PC-9 (cell line): ENCODE results near the gene UBN1. TPM values are rescaled to one million over a fixed set of nuclear protein-coding genes. Genes with fewer than 3 reads are reported as not detected.
"Not testable (repeated sequence)": the region's sequence is repeated elsewhere in the genome, so short reads cannot be mapped to it uniquely, and the experiment has no call there.

Experiments
- BruUV-seq: library from RNA; stranded (reverse); fragments of 400-500 nt; replicated peaks from 2 replicates; lab custom pipeline; 2021; lab: Mats Ljungman, UMichigan
- CTCF ChIA-PET: fragments of 300-600 bp; sonication (Branson Sonifier 250); formaldehyde crosslinking; loops from one replicate; lab custom pipeline; 2022; ENCODE audit warnings: antibody characterized with exemption; lab: Charles Lee
- POLR2A ChIA-PET: fragments of 300-600 bp; sonication (Branson Sonifier 250); formaldehyde crosslinking; loops from one replicate; lab custom pipeline; 2022; ENCODE audit warnings: antibody characterized with exemption; ENCODE audit not compliant: unreplicated experiment; lab: Charles Lee
- DNase-seq, 2 experiments: peaks; one replicate each; pipeline versions ENCODE4 v3.0.0 to v3.0.0-alpha.2; 2015 to 2022; ENCODE audit warnings: mixed read lengths in 1 of 2
- H2AFZ ChIP-seq: fragments of 200-600 bp; sonication (generic); 2 replicates; pipeline ENCODE4 v1.8.1; 2017; ENCODE audit warnings: antibody characterized with exemption
- H3F3A ChIP-seq: fragments of 200-600 bp; sonication (generic); 2 replicates; pipeline ENCODE4 v1.8.1; 2017; ENCODE audit warnings: antibody characterized with exemption, mild to moderate bottlenecking, low read depth; ENCODE audit not compliant: insufficient read depth
- H3K27ac ChIP-seq: fragments of 200-600 bp; sonication (generic); 2 replicates; pipeline ENCODE4 v1.6.1; 2016; ENCODE audit warnings: mixed run types
- H3K27me3 ChIP-seq: fragments of 200-600 bp; sonication (generic); 2 replicates; pipeline ENCODE4 v1.6.1; 2016; ENCODE audit warnings: low read depth, mixed run types; ENCODE audit not compliant: insufficient read depth
- H3K36me3 ChIP-seq: fragments of 200-600 bp; sonication (generic); 2 replicates; pipeline ENCODE4 v1.6.1; 2016; ENCODE audit warnings: low read depth, mixed run types
- H3K4me1 ChIP-seq: fragments of 200-600 bp; sonication (generic); replicated peaks from 2 replicates; pipeline ENCODE4 v1.6.1; 2016; ENCODE audit warnings: mixed run types; ENCODE audit not compliant: insufficient read depth
- H3K4me2 ChIP-seq: fragments of 200-600 bp; sonication (generic); 2 replicates; pipeline ENCODE4 v1.6.1; 2017; ENCODE audit warnings: mixed run types
- H3K4me3 ChIP-seq: fragments of 200-600 bp; sonication (generic); 2 replicates; pipeline ENCODE4 v1.6.1; 2016; ENCODE audit warnings: mixed run types
- H3K79me2 ChIP-seq: fragments of 200-600 bp; sonication (generic); 2 replicates; pipeline ENCODE4 v1.6.1; 2017; ENCODE audit warnings: low read depth, mixed run types
- H3K9me2 ChIP-seq: fragments of 200-600 bp; sonication (generic); 2 replicates; pipeline ENCODE4 v1.8.1; 2017; ENCODE audit warnings: mild to moderate bottlenecking; ENCODE audit not compliant: insufficient read depth
- H3K9me3 ChIP-seq: fragments of 200-600 bp; sonication (generic); 2 replicates; pipeline ENCODE4 v1.8.1; 2016; ENCODE audit warnings: low read depth; ENCODE audit not compliant: insufficient read depth
- H4K20me1 ChIP-seq: fragments of 200-600 bp; sonication (generic); 2 replicates; pipeline ENCODE4 v1.8.1; 2017; ENCODE audit not compliant: insufficient read depth
- EZH2 ChIP-seq: fragments of 200-600 bp; sonication (generic); IDR thresholded peaks from 2 replicates; pipeline ENCODE4 v1.8.0; 2017; ENCODE audit warnings: antibody characterized with exemption, low read depth
- intact Hi-C: fragments of 100-400 bp; cut with micrococcal nuclease; formaldehyde crosslinking; loops from one replicate; pipeline ENCODE4 v1.10.0; 2022; ENCODE audit not compliant: unreplicated experiment
- total RNA-seq: library from RNA; stranded (reverse); gene quantifications from 2 replicates; pipeline ENCODE4 v1.2.3, GENCODE V29; 2021
- TF ChIP-seq, protein P1 (sequence below): fragments of 200-600 bp; sonication (generic); conservative IDR thresholded peaks from 2 replicates; pipeline ENCODE4 v1.6.1; 2017; ENCODE audit warnings: mixed run types, antibody characterized with exemption, mild to moderate bottlenecking, moderate library complexity

UBN1 gene
- total RNA-seq, 1 experiment from 2014 or later = 44.1 TPM

DNA sequence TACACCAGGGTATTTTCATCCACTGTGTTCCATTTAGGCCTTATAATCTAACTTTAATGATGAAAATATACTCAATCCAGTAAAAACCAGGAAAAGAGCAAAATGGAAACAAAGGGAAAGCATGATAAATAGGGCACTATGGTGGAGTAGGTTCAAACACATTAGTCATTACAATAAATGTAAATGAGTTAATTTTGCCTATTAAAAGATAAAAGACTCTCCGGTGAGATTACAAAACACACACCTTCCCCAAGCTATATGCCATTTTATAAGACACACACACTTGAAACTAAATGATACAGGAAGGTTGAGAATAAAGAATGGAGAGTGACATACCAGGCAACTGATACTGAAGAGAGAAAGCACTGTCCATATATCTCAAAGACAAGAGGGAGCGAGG, 79.6 kb downstream of the UBN1 start:
- no peak for TF ChIP-seq EZH2
- TF ChIP-seq, protein P1, sequence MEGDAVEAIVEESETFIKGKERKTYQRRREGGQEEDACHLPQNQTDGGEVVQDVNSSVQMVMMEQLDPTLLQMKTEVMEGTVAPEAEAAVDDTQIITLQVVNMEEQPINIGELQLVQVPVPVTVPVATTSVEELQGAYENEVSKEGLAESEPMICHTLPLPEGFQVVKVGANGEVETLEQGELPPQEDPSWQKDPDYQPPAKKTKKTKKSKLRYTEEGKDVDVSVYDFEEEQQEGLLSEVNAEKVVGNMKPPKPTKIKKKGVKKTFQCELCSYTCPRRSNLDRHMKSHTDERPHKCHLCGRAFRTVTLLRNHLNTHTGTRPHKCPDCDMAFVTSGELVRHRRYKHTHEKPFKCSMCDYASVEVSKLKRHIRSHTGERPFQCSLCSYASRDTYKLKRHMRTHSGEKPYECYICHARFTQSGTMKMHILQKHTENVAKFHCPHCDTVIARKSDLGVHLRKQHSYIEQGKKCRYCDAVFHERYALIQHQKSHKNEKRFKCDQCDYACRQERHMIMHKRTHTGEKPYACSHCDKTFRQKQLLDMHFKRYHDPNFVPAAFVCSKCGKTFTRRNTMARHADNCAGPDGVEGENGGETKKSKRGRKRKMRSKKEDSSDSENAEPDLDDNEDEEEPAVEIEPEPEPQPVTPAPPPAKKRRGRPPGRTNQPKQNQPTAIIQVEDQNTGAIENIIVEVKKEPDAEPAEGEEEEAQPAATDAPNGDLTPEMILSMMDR = no peak
- Histone ChIP-seq H3K4me2 (no peak overlapping the region), H3K36me3 (peaks cover 39% of the 10 kb centered on the region), H3K27ac (no peak overlapping the region), H3K4me1 (peaks cover 32% of the 10 kb centered on the region), H3F3A (peaks cover 40% of the 10 kb centered on the region), H2AFZ (no peak overlapping the region), H3K9me3 (peaks cover 17% of the 10 kb centered on the region), H4K20me1 (no peaks in the 10 kb centered on the region), H3K27me3 (no peaks in the 10 kb centered on the region), H3K9me2 (no peaks in the 10 kb centered on the region), H3K4me3 (no peak overlapping the region), H3K79me2 (peaks cover 81% of the 10 kb centered on the region)
- no peak for DNase-seq
- CTCF ChIA-PET = no interaction called here
- POLR2A ChIA-PET = interaction anchor here (0.6 kb wide), 2 partner anchors 14 to 29 kb away, joined by 3 read pairs; no protein-coding TSS in a partner anchor
- BruUV-seq = no TSS peak
- intact Hi-C loops = no loop called here

DNA sequence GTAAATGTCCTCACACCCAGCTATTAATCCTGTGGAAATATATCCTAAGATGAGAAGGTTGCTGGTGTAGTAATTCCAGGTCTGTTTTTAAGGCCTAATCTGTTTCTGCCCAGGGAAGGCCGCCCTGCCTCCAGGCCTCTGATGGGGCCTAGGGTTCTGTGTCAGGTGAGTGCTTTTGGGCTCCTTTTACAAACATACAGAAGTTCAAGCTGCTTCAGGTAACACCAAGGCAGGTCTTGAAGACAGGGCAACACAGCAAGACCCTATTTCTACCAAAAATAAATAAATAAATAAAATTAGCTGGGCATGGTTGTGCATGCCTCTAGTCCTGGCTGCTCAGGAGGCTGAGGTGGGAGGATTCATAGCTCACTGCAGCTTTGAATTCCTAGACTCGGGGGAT, 80.4 kb downstream of the UBN1 start:
- no peak overlapping the region for H3K4me3 ChIP-seq
- intact Hi-C loops = no loop called here
- POLR2A ChIA-PET = interaction anchor here (0.6 kb wide), 1 partner anchor 28 kb away, joined by 3 read pairs; no protein-coding TSS in a partner anchor
- TF ChIP-seq EZH2 = no peak
- TF ChIP-seq, protein P1 = no peak
- H3K9me3 ChIP-seq = peaks cover 17% of the 10 kb centered on the region
- CTCF ChIA-PET = no interaction called here
- peaks cover 40% of the 10 kb centered on the region for H3F3A ChIP-seq
- peaks cover 32% of the 10 kb centered on the region for H3K4me1 ChIP-seq
- H3K27ac ChIP-seq = no peak overlapping the region
- no peak for DNase-seq
- H3K9me2 ChIP-seq = no peaks in the 10 kb centered on the region
- peaks cover 2% of the 10 kb centered on the region for H4K20me1 ChIP-seq
- H3K79me2 ChIP-seq = peaks cover 80% of the 10 kb centered on the region
- H3K27me3 ChIP-seq = no peaks in the 10 kb centered on the region
- no peak overlapping the region for H2AFZ ChIP-seq
- peaks cover 39% of the 10 kb centered on the region for H3K36me3 ChIP-seq
- BruUV-seq = no TSS peak
- H3K4me2 ChIP-seq = no peak overlapping the region

DNA sequence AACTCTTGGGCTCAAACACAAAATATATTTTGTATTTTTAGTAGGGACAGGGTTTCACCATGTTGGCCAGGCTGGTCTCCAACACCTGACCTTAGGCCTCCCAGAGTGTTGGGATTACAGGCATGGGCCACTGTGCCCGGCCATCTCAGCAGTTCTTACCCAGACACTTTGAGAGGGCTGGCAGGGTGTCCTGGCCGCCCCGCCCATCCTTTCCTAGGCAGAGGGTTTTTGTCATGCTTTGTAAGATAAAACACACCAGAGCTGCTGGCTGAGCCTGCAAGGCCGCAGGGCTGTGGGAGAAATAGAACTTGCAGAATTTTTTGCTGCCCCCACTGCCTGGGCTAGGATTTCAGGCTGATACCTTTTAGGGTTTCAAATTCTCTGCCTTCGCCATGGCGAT, 80.9 kb downstream of the UBN1 start:
- Histone ChIP-seq H3K4me2 (no peak overlapping the region), H3K27ac (no peak overlapping the region), H3K36me3 (peaks cover 39% of the 10 kb centered on the region), H3K9me3 (peaks cover 17% of the 10 kb centered on the region), H4K20me1 (peaks cover 8% of the 10 kb centered on the region), H3K4me3 (no peak overlapping the region), H3K4me1 (peaks cover 32% of the 10 kb centered on the region), H3K9me2 (no peaks in the 10 kb centered on the region), H3K79me2 (peaks cover 80% of the 10 kb centered on the region), H2AFZ (no peak overlapping the region), H3F3A (peaks cover 40% of the 10 kb centered on the region), H3K27me3 (no peaks in the 10 kb centered on the region)
- DNase-seq = no peak
- no TSS peak for BruUV-seq
- intact Hi-C loops = no loop called here
- no peak for TF ChIP-seq EZH2
- TF ChIP-seq, protein P1 = no peak
- ChIA-PET POLR2A (no interaction called here), CTCF (no interaction called here)

DNA sequence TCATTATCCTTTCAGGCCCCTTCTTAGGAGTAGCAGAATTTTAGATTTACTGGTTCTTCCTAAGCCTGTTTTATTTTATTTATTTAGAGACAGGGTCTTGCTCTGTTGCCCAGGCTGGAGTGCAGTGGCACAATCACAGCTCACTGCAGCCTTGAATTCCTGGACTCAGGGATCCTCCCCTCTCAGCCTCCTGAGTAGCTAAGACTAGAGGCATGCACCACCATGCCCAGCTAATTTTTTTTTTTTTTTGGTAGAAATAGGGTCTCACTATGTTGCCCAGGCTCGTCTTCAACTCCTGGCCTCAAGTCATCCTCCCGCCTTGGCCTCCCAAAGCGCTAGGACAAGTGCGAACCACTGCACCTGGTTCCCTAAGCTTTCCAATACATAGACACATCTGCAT, 82.3 kb downstream of the UBN1 start:
- H3K9me2 ChIP-seq, H2AFZ ChIP-seq, H3K27ac ChIP-seq, H3K27me3 ChIP-seq, CTCF ChIA-PET, H3K4me3 ChIP-seq, DNase-seq, H3K4me2 ChIP-seq, BruUV-seq, intact Hi-C loops: not testable (repeated sequence)
- H3K9me3 ChIP-seq = peaks cover 17% of the 10 kb centered on the region
- H3K4me1 ChIP-seq = peaks cover 22% of the 10 kb centered on the region
- H3K79me2 ChIP-seq = peaks cover 80% of the 10 kb centered on the region
- H4K20me1 ChIP-seq = peaks cover 22% of the 10 kb centered on the region
- POLR2A ChIA-PET = interaction anchor here (0.9 kb wide), 1 partner anchor 11 kb away, joined by 3 read pairs; no protein-coding TSS in a partner anchor
- peaks cover 36% of the 10 kb centered on the region for H3K36me3 ChIP-seq
- H3F3A ChIP-seq = peaks cover 34% of the 10 kb centered on the region
